Gastrocnemius medialis (tissue), 4 donors: ENCODE results near the gene PRRT3. TPM values are rescaled to one million over a fixed set of nuclear protein-coding genes. Genes with fewer than 3 reads are reported as not detected.
A peak's percentile ranks its signal among the peaks of the same experiment; 100 is the strongest.

Source experiments
- ATAC-seq, 2 donors: fragments of 150-250 bp; one replicate each; pipeline ENCODE4 v1.9.1; 2016
- DNase-seq, 2 donors: peaks; one replicate each; pipeline ENCODE4 v3.0.0-alpha.2; 2019
- H3K27ac ChIP-seq, 4 donors: fragments of 200-600 bp; sonication (generic); 1 replicate in 1 of 4; 2 replicates in 3 of 4; pipeline ENCODE4 v1.5.1; 2016 to 2018; ENCODE audit warnings: mild to moderate bottlenecking in 2 of 4, moderate library complexity in 1 of 4
- H3K27me3 ChIP-seq, 3 donors: fragments of 200-600 bp; sonication (generic) in 2 of 3; 1 replicate in 1 of 3; 2 replicates in 2 of 3; pipeline versions ENCODE4 v1.5.1 to v1.6.0; 2016 to 2019; ENCODE audit warnings: mild to moderate bottlenecking in 1 of 3, moderate library complexity in 1 of 3
- H3K36me3 ChIP-seq, 2 donors: fragments of 200-600 bp; sonication (generic) in 1 of 2; one replicate each; pipeline ENCODE4 v1.5.1; 2017 to 2018
- H3K4me1 ChIP-seq, 2 donors: fragments of 200-600 bp; sonication (generic) in 1 of 2; one replicate each; pipeline ENCODE4 v1.5.1; 2016 to 2017; ENCODE audit warnings: mild to moderate bottlenecking in 2 of 2
- H3K4me3 ChIP-seq, 4 donors: fragments of 200-600 bp; sonication (generic) in 3 of 4; 1 replicate in 1 of 4; 2 replicates in 3 of 4; pipeline ENCODE4 v1.5.1; 2016 to 2019; ENCODE audit warnings: mild to moderate bottlenecking in 2 of 4
- H3K9me3 ChIP-seq, 3 donors: fragments of 200-600 bp; sonication (generic) in 2 of 3; 1 replicate in 1 of 3; 2 replicates in 2 of 3; pipeline ENCODE4 v1.5.1; 2016 to 2019
- CTCF ChIP-seq, 5 experiments: fragments of 450-650 bp in 3 of 5; fragments of 200-600 bp in 2 of 5; sonication (generic) in 2 of 5; IDR thresholded peaks in 4 of 5; conservative IDR thresholded peaks in 1 of 5; 1 replicate in 4 of 5; 2 replicates in 1 of 5; pipeline ENCODE4 v1.5.1; 2016 to 2019; ENCODE audit warnings: antibody characterized with exemption in 5 of 5, mild to moderate bottlenecking in 3 of 5, moderate library complexity in 3 of 5
- POLR2A ChIP-seq, 2 donors: fragments of 450-650 bp; IDR thresholded peaks; one replicate each; pipeline ENCODE4 v1.6.1; 2017; ENCODE audit warnings: antibody characterized with exemption in 2 of 2, mild to moderate bottlenecking in 2 of 2, moderate library complexity in 2 of 2
- in situ Hi-C, 4 donors: fragments of 200-750 bp; cut with MboI; loops; one replicate each; pipeline versions ENCODE4 v1.15.0 to v1.8.0; 2017; ENCODE audit warnings: low sequenced_read_pairs in 4 of 4
- intact Hi-C: fragments of 100-400 bp; cut with DNase I; formaldehyde crosslinking; loops from one replicate; pipeline ENCODE4 v1.15.1; 2023; ENCODE audit warnings: low total_unique reads
- total RNA-seq, 4 donors: library from RNA; depleted of rRNA; stranded (reverse); fragments of >200 nt; gene quantifications; one replicate each; pipeline versions ENCODE4 v1.1.0 to v1.2.3, GENCODE V29; 2016

PRRT3 gene
- total RNA-seq, 4 donors from 2014 or later = 0.92 to 7.4 (median 2.5) TPM

GRCh38 chr3:9969632-9970019 lies 17.4 kb upstream of the PRRT3 start:
- intact Hi-C loops = no loop called here
- H3K4me1 ChIP-seq = peaks cover 4 to 9% of the 10 kb centered on the region in 2 donors
- TF ChIP-seq CTCF (IDR thresholded peaks at IDR 0.05 in 4 of 5, conservative IDR thresholded peaks at IDR 0.05 in 1 of 5) (no peak), POLR2A (IDR thresholded peaks at IDR 0.05) (no peak)
- H3K36me3 ChIP-seq = peaks cover 0 to 90% of the 10 kb centered on the region in 2 donors
- no peak overlapping the region for H3K4me3 ChIP-seq
- H3K9me3 ChIP-seq = no peaks in the 10 kb centered on the region
- in situ Hi-C loops = no loop called here
- ATAC-seq (no peak), DNase-seq (no peak)
- no peaks in the 10 kb centered on the region for H3K27me3 ChIP-seq
- peak overlapping the region; percentile 44 to 89 (median 62) for H3K27ac ChIP-seq

DNA sequence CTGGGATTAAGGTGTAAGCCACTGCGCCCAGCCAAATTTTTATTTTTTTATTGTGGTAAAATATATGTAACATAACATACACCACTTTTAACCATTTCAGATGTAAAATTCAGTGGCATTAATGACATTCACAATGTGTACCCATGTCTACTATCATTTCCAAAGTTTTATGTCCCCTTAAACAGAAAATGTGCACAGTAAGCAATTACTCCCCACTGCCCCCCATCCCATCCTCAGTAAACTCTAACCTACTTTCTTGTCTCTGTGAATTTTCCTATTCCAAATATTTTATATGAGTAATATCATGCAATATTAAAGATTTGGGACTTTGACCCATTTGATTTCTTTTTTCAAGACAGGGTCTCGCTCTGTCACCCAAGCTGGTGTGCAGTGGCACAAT lies 14.6 kb upstream of the PRRT3 start:
- no peaks in the 10 kb centered on the region for H3K9me3 ChIP-seq
- H3K27ac ChIP-seq = no peak overlapping the region
- TF ChIP-seq CTCF (IDR thresholded peaks at IDR 0.05 in 4 of 5, conservative IDR thresholded peaks at IDR 0.05 in 1 of 5) (no peak), POLR2A (IDR thresholded peaks at IDR 0.05) (no peak)
- in situ Hi-C loops = no loop called here
- ATAC-seq (no peak), DNase-seq (no peak)
- H3K27me3 ChIP-seq = no peaks in the 10 kb centered on the region
- peaks cover 0 to 97% of the 10 kb centered on the region in 2 donors for H3K36me3 ChIP-seq
- intact Hi-C loops = no loop called here
- H3K4me1 ChIP-seq = peaks cover 0 to 4% of the 10 kb centered on the region in 2 donors
- H3K4me3 ChIP-seq = no peak overlapping the region

DNA sequence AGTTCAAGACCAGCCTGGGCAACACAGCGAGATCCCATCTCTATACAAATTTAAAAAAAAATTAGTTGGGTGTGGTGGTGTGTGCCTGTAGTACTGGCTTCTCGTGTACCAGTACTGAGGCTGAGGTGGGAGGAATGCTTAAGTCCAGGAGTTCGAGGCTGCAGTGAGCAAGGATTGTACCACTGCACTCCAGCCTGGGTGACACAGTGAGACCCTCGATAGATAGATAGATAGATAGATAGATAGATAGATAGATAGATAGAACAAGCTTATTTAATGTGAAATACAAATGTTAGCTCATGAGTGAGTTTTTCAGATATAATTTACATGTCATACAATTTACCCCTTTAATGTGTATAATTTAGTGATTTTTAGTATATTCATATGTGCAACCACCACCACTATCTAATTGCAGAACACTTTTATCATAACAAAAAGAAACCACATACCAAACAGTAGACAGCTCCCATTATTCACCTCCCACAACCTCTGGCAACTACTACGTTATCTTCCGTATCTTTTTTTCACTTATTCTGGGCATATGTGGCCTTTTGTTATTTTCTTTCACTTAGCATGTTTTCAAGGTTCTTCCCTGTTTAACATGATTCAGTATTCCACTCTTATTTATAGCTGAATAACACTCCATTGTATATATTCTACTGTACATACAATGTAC lies 13.1 kb upstream of the PRRT3 start:
- Histone ChIP-seq H3K27ac (no peak overlapping the region), H3K4me3 (no peak overlapping the region), H3K4me1 (no peaks in the 10 kb centered on the region), H3K9me3 (no peaks in the 10 kb centered on the region), H3K36me3 (peaks cover 0 to 92% of the 10 kb centered on the region in 2 donors), H3K27me3 (no peaks in the 10 kb centered on the region)
- in situ Hi-C loops (no loop called here), intact Hi-C loops (no loop called here)
- no peak for ATAC-seq
- DNase-seq = no peak
- TF ChIP-seq POLR2A (IDR thresholded peaks at IDR 0.05) (no peak), CTCF (IDR thresholded peaks at IDR 0.05 in 4 of 5, conservative IDR thresholded peaks at IDR 0.05 in 1 of 5) (no peak)

DNA sequence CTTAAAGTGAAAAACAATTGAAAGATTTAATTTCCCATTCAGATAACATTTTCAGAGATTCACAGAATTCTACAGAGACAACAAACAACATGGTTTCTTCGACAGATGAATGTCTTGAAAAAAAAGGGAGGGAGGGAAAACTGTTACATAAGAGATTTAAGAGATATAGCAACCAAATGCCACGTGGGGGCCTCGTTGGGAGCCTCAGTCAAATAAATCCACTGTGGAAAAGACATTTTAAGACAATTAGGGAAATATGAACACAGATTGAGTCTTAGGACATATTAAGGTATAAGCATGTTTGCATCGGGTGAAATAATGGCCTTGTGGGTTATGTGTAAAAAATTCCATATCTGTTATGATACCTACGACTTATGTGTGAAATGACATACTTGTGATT lies 5.0 kb upstream of the PRRT3 start:
- ATAC-seq = no peak
- intact Hi-C loops (no loop called here), in situ Hi-C loops (no loop called here)

More for the DNA sequence above, 5.0 kb upstream of the PRRT3 start:
- H3K4me1 ChIP-seq = peaks cover 13 to 18% of the 10 kb centered on the region in 2 donors
- no peaks in the 10 kb centered on the region for H3K9me3 ChIP-seq
- H3K4me3 ChIP-seq = no peak overlapping the region
- no peaks in the 10 kb centered on the region for H3K27me3 ChIP-seq
- peaks cover 0 to 13% of the 10 kb centered on the region in 2 donors for H3K36me3 ChIP-seq
- no peak for DNase-seq
- H3K27ac ChIP-seq = peak overlapping the region in 2 of 4 donors; percentile 79 to 81
- no peak for TF ChIP-seq CTCF (IDR thresholded peaks at IDR 0.05 in 4 of 5, conservative IDR thresholded peaks at IDR 0.05 in 1 of 5)
- no peak for TF ChIP-seq POLR2A (IDR thresholded peaks at IDR 0.05)
